GM23338 (cell line): ENCODE results near the gene SGK1. TPM values are rescaled to one million over a fixed set of nuclear protein-coding genes. Genes with fewer than 3 reads are reported as not detected.

Experiments
- ATAC-seq: fragments of 200-7000 bp; cut with Tn5 transposase; 3 replicates; pipeline ENCODE4 v1.9.1; 2020
- DNase-seq: peaks from one replicate; pipeline ENCODE4 v3.0.0-alpha.2; 2015; ENCODE audit warnings: low spot score
- H2AFZ ChIP-seq: fragments of 200-600 bp; sonication (generic); 2 replicates; pipeline ENCODE4 v1.8.0; 2016; ENCODE audit warnings: antibody characterized with exemption, mild to moderate bottlenecking, moderate library complexity
- H3F3A ChIP-seq: fragments of 200-600 bp; sonication (generic); replicated peaks from 2 replicates; pipeline ENCODE4 v1.8.0; 2017; ENCODE audit warnings: antibody characterized with exemption, mixed run types, low read depth
- H3K27ac ChIP-seq: fragments of 200-600 bp; sonication (generic); 2 replicates; pipeline ENCODE4 v1.6.1; 2016; ENCODE audit warnings: low read depth
- H3K27me3 ChIP-seq: fragments of 200-600 bp; sonication (generic); 2 replicates; pipeline ENCODE4 v1.8.0; 2016; ENCODE audit warnings: mild to moderate bottlenecking, mixed run types, moderate library complexity; ENCODE audit not compliant: insufficient read depth
- H3K36me3 ChIP-seq: fragments of 200-600 bp; sonication (generic); 2 replicates; pipeline ENCODE4 v1.8.0; 2016; ENCODE audit warnings: mild to moderate bottlenecking; ENCODE audit not compliant: insufficient read depth
- H3K4me1 ChIP-seq: fragments of 200-600 bp; sonication (generic); 2 replicates; pipeline ENCODE4 v1.8.0; 2016; ENCODE audit warnings: mild to moderate bottlenecking, moderate library complexity; ENCODE audit not compliant: insufficient read depth
- H3K4me2 ChIP-seq: fragments of 200-600 bp; sonication (generic); 2 replicates; pipeline ENCODE4 v1.7.1; 2017; ENCODE audit warnings: mixed run types
- H3K4me3 ChIP-seq: fragments of 200-600 bp; sonication (generic); 2 replicates; pipeline ENCODE4 v1.6.1; 2016; ENCODE audit warnings: mixed run types
- H3K79me2 ChIP-seq: fragments of 200-600 bp; sonication (generic); replicated peaks from 2 replicates; pipeline ENCODE4 v1.8.0; 2017; ENCODE audit warnings: mild to moderate bottlenecking; ENCODE audit not compliant: insufficient read depth
- H3K9me2 ChIP-seq: fragments of 200-600 bp; sonication (generic); 2 replicates; pipeline ENCODE4 v1.8.0; 2017; ENCODE audit not compliant: insufficient read depth
- H4K20me1 ChIP-seq: fragments of 200-600 bp; sonication (generic); replicated peaks from 2 replicates; pipeline ENCODE4 v1.8.0; 2017; ENCODE audit warnings: mild to moderate bottlenecking; ENCODE audit not compliant: insufficient read depth
- H3K27ac Mint-ChIP-seq: 2 replicates; pipeline ENCODE4 v1.8.0; 2020; ENCODE audit warnings: inconsistent platforms, mild to moderate bottlenecking, moderate library complexity, mixed read lengths
- H3K27me3 Mint-ChIP-seq: 3 replicates; pipeline ENCODE4 v1.8.0; 2022; ENCODE audit warnings: low read depth, mild to moderate bottlenecking, moderate library complexity, mixed read lengths, inconsistent platforms; ENCODE audit not compliant: insufficient read depth, poor library complexity
- H3K36me3 Mint-ChIP-seq: 3 replicates; pipeline ENCODE4 v1.8.0; 2021; ENCODE audit warnings: low read depth, mild to moderate bottlenecking, inconsistent platforms, moderate library complexity, mixed read lengths
- H3K4me1 Mint-ChIP-seq: 3 replicates; pipeline ENCODE4 v1.8.0; 2020; ENCODE audit warnings: mild to moderate bottlenecking, inconsistent platforms, mixed read lengths
- H3K4me3 Mint-ChIP-seq: 3 replicates; pipeline ENCODE4 v1.8.0; 2021; ENCODE audit warnings: moderate library complexity, mild to moderate bottlenecking, inconsistent platforms, mixed read lengths
- H3K9me3 Mint-ChIP-seq: 3 replicates; pipeline ENCODE4 v1.8.0; 2020; ENCODE audit warnings: moderate library complexity, mild to moderate bottlenecking, inconsistent platforms, mixed read lengths
- CREB1 ChIP-seq: fragments of 250-450 bp; sonication (Bioruptor Pico); IDR thresholded peaks from 2 replicates; pipeline ENCODE4 v1.5.0; 2020; ENCODE audit warnings: low read depth, mild to moderate bottlenecking, moderate library complexity
- EZH2 ChIP-seq: fragments of 200-600 bp; sonication (generic); IDR thresholded peaks from one replicate; pipeline ENCODE4 v1.8.0; 2017; ENCODE audit warnings: antibody characterized with exemption, mild to moderate bottlenecking, low read depth; ENCODE audit not compliant: unreplicated experiment
- EZH2phosphoT487 ChIP-seq: fragments of 200-600 bp; sonication (generic); IDR thresholded peaks from one replicate; pipeline ENCODE4 v1.8.1; 2018; ENCODE audit warnings: antibody characterized with exemption; ENCODE audit not compliant: unreplicated experiment
- JUNB ChIP-seq: IDR thresholded peaks from one replicate; pipeline ENCODE4 v1.6.1; 2016; ENCODE audit warnings: antibody characterized with exemption; ENCODE audit not compliant: unreplicated experiment
- NANOG ChIP-seq: IDR thresholded peaks from 2 replicates; pipeline ENCODE4 v1.6.1; 2016; ENCODE audit warnings: antibody characterized with exemption, borderline replicate concordance
- POLR2AphosphoS5 ChIP-seq: IDR thresholded peaks from 2 replicates; pipeline ENCODE4 v1.6.1; 2016; ENCODE audit warnings: antibody characterized with exemption, low read depth
- STAT1 ChIP-seq: IDR thresholded peaks from one replicate; pipeline ENCODE4 v1.6.1; 2016; ENCODE audit warnings: antibody characterized with exemption; ENCODE audit not compliant: unreplicated experiment
- ZNF114 ChIP-seq: fragments of 250-450 bp; sonication (Bioruptor Pico); IDR thresholded peaks from 2 replicates; pipeline ENCODE4 v1.5.0; 2020; ENCODE audit warnings: mild to moderate bottlenecking, moderate library complexity
- ZNF331 ChIP-seq: fragments of 250-450 bp; sonication (Bioruptor Pico); IDR thresholded peaks from 2 replicates; pipeline ENCODE4 v1.5.0; 2020; ENCODE audit warnings: low read depth, mild to moderate bottlenecking, moderate library complexity
- polyA plus RNA-seq: library from polyadenylated mRNA; unstranded; fragments of >200 nt; fragmentation: Nextera tagmentation; extraction: Ambion mirVana; gene quantifications from 2 replicates; pipeline ENCODE4 v1.2.1, GENCODE V29; 2016
- total RNA-seq: library from RNA; depleted of rRNA; stranded (reverse); fragments of >200 nt; shearing (Covaris generic); gene quantifications from 2 replicates; pipeline ENCODE4 v1.2.3, GENCODE V29; 2014
- TF ChIP-seq, protein P1 (sequence below), 2 experiments: fragments of 200-600 bp in 1 of 2; sonication (generic) in 1 of 2; conservative IDR thresholded peaks; 2 replicates each; pipeline versions ENCODE4 v1.5.1 to v1.6.1; 2016 to 2017; ENCODE audit warnings: antibody characterized with exemption in 2 of 2, low read depth in 2 of 2, mild to moderate bottlenecking in 2 of 2, moderate library complexity in 1 of 2
- TF ChIP-seq, protein P2 (sequence below): IDR thresholded peaks from one replicate; pipeline ENCODE4 v1.6.1; 2018; ENCODE audit warnings: antibody characterized with exemption; ENCODE audit not compliant: unreplicated experiment
- TF ChIP-seq, protein P3 (sequence below): IDR thresholded peaks from 2 replicates; pipeline ENCODE4 v1.6.1; 2016; ENCODE audit warnings: antibody characterized with exemption
- TF ChIP-seq, protein P4 (sequence below): fragments of 250-450 bp; sonication (Bioruptor Pico); IDR thresholded peaks from 2 replicates; pipeline ENCODE4 v1.5.0; 2020; ENCODE audit warnings: mild to moderate bottlenecking, moderate library complexity

Gene SGK1
- total and polyA plus RNA-seq, 2 experiments from 2014 or later: 16.3 to 37.2 TPM

DNA sequence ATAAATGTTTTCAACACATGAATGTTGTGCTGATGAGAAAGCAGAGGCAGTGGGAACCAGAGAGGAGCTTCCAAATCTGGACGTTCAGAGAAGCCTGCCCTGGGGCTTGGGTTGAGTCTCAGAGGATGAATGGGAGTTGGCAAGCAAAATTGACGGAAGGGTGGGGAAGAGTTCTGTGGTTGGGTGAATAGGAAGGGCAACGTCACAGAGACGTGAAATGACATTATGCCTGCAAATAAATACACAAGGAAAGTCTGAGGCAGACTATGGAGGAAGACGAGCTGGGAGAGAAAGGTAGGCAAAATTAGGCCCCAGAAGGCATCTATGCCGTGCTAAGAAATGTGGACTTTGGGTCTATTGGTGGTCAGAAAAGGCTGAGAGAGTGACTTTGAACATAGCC lies 25.2 kb upstream of the SGK1 start:
- H3K4me3 Mint-ChIP-seq: no peak overlapping the region

More for the DNA sequence above, 25.2 kb upstream of the SGK1 start:
- peak overlapping the region; percentile 10; the same call in 1 of the 2 replicates for H2AFZ ChIP-seq
- no peaks in the 10 kb centered on the region; the same call in 2 of the 3 replicates for H3K4me1 Mint-ChIP-seq
- H3K9me3 Mint-ChIP-seq: no peaks in the 10 kb centered on the region
- no peaks in the 10 kb centered on the region for H3K36me3 Mint-ChIP-seq
- no peaks in the 10 kb centered on the region for H3K79me2 ChIP-seq
- no peak overlapping the region for H3K4me2 ChIP-seq
- DNase-seq (no peak), ATAC-seq (no peak)
- H3F3A ChIP-seq: no peaks in the 10 kb centered on the region
- H3K27ac Mint-ChIP-seq: no peak overlapping the region
- TF ChIP-seq EZH2phosphoT487 (no peak), JUNB (no peak), ZNF114 (CRISPR knock-in tag) (no peak), ZNF331 (CRISPR knock-in tag) (no peak), CREB1 (CRISPR knock-in tag) (no peak), POLR2AphosphoS5 (no peak), STAT1 (no peak), EZH2 (no peak), NANOG (no peak)
- TF ChIP-seq, protein P1, sequence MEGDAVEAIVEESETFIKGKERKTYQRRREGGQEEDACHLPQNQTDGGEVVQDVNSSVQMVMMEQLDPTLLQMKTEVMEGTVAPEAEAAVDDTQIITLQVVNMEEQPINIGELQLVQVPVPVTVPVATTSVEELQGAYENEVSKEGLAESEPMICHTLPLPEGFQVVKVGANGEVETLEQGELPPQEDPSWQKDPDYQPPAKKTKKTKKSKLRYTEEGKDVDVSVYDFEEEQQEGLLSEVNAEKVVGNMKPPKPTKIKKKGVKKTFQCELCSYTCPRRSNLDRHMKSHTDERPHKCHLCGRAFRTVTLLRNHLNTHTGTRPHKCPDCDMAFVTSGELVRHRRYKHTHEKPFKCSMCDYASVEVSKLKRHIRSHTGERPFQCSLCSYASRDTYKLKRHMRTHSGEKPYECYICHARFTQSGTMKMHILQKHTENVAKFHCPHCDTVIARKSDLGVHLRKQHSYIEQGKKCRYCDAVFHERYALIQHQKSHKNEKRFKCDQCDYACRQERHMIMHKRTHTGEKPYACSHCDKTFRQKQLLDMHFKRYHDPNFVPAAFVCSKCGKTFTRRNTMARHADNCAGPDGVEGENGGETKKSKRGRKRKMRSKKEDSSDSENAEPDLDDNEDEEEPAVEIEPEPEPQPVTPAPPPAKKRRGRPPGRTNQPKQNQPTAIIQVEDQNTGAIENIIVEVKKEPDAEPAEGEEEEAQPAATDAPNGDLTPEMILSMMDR (conservative IDR thresholded peaks at IDR 0.05; ENCODE audit: low read depth in 2 of 2): no peak
- TF ChIP-seq, protein P2, sequence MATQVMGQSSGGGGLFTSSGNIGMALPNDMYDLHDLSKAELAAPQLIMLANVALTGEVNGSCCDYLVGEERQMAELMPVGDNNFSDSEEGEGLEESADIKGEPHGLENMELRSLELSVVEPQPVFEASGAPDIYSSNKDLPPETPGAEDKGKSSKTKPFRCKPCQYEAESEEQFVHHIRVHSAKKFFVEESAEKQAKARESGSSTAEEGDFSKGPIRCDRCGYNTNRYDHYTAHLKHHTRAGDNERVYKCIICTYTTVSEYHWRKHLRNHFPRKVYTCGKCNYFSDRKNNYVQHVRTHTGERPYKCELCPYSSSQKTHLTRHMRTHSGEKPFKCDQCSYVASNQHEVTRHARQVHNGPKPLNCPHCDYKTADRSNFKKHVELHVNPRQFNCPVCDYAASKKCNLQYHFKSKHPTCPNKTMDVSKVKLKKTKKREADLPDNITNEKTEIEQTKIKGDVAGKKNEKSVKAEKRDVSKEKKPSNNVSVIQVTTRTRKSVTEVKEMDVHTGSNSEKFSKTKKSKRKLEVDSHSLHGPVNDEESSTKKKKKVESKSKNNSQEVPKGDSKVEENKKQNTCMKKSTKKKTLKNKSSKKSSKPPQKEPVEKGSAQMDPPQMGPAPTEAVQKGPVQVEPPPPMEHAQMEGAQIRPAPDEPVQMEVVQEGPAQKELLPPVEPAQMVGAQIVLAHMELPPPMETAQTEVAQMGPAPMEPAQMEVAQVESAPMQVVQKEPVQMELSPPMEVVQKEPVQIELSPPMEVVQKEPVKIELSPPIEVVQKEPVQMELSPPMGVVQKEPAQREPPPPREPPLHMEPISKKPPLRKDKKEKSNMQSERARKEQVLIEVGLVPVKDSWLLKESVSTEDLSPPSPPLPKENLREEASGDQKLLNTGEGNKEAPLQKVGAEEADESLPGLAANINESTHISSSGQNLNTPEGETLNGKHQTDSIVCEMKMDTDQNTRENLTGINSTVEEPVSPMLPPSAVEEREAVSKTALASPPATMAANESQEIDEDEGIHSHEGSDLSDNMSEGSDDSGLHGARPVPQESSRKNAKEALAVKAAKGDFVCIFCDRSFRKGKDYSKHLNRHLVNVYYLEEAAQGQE: no peak
- TF ChIP-seq, protein P3, sequence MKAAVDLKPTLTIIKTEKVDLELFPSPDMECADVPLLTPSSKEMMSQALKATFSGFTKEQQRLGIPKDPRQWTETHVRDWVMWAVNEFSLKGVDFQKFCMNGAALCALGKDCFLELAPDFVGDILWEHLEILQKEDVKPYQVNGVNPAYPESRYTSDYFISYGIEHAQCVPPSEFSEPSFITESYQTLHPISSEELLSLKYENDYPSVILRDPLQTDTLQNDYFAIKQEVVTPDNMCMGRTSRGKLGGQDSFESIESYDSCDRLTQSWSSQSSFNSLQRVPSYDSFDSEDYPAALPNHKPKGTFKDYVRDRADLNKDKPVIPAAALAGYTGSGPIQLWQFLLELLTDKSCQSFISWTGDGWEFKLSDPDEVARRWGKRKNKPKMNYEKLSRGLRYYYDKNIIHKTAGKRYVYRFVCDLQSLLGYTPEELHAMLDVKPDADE: no peak
- TF ChIP-seq, protein P4, sequence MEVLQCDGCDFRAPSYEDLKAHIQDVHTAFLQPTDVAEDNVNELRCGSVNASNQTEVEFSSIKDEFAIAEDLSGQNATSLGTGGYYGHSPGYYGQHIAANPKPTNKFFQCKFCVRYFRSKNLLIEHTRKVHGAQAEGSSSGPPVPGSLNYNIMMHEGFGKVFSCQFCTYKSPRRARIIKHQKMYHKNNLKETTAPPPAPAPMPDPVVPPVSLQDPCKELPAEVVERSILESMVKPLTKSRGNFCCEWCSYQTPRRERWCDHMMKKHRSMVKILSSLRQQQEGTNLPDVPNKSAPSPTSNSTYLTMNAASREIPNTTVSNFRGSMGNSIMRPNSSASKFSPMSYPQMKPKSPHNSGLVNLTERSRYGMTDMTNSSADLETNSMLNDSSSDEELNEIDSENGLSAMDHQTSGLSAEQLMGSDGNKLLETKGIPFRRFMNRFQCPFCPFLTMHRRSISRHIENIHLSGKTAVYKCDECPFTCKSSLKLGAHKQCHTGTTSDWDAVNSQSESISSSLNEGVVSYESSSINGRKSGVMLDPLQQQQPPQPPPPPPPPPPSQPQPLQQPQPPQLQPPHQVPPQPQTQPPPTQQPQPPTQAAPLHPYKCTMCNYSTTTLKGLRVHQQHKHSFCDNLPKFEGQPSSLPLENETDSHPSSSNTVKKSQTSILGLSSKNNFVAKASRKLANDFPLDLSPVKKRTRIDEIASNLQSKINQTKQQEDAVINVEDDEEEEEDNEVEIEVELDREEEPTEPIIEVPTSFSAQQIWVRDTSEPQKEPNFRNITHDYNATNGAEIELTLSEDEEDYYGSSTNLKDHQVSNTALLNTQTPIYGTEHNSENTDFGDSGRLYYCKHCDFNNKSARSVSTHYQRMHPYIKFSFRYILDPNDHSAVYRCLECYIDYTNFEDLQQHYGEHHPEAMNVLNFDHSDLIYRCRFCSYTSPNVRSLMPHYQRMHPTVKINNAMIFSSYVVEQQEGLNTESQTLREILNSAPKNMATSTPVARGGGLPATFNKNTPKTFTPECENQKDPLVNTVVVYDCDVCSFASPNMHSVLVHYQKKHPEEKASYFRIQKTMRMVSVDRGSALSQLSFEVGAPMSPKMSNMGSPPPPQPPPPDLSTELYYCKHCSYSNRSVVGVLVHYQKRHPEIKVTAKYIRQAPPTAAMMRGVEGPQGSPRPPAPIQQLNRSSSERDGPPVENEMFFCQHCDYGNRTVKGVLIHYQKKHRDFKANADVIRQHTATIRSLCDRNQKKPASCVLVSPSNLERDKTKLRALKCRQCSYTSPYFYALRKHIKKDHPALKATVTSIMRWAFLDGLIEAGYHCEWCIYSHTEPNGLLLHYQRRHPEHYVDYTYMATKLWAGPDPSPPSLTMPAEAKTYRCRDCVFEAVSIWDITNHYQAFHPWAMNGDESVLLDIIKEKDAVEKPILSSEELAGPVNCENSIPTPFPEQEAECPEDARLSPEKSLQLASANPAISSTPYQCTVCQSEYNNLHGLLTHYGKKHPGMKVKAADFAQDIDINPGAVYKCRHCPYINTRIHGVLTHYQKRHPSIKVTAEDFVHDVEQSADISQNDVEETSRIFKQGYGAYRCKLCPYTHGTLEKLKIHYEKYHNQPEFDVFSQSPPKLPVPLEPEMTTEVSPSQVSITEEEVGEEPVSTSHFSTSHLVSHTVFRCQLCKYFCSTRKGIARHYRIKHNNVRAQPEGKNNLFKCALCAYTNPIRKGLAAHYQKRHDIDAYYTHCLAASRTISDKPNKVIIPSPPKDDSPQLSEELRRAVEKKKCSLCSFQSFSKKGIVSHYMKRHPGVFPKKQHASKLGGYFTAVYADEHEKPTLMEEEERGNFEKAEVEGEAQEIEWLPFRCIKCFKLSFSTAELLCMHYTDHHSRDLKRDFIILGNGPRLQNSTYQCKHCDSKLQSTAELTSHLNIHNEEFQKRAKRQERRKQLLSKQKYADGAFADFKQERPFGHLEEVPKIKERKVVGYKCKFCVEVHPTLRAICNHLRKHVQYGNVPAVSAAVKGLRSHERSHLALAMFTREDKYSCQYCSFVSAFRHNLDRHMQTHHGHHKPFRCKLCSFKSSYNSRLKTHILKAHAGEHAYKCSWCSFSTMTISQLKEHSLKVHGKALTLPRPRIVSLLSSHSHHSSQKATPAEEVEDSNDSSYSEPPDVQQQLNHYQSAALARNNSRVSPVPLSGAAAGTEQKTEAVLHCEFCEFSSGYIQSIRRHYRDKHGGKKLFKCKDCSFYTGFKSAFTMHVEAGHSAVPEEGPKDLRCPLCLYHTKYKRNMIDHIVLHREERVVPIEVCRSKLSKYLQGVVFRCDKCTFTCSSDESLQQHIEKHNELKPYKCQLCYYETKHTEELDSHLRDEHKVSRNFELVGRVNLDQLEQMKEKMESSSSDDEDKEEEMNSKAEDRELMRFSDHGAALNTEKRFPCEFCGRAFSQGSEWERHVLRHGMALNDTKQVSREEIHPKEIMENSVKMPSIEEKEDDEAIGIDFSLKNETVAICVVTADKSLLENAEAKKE (CRISPR knock-in tag): no peak
- H3K27me3 ChIP-seq: no peaks in the 10 kb centered on the region
- no peak overlapping the region for H3K4me3 ChIP-seq
- H3K4me1 ChIP-seq: no peaks in the 10 kb centered on the region
- no peak overlapping the region for H3K27ac ChIP-seq
- H4K20me1 ChIP-seq: no peaks in the 10 kb centered on the region
- H3K36me3 ChIP-seq: no peaks in the 10 kb centered on the region
- no peaks in the 10 kb centered on the region for H3K9me2 ChIP-seq
- peaks cover 2% of the 10 kb centered on the region for H3K27me3 Mint-ChIP-seq
